VCaP (cell line): ENCODE results near the gene CRELD2.

ENCODE experiments used
- H3K27ac ChIP-seq: fragments of 450-650 bp; 2 replicates; pipeline ENCODE4 v1.5.1; 2017
- CTCF ChIP-seq: fragments of 450-650 bp; conservative IDR thresholded peaks from 2 replicates; pipeline ENCODE4 v1.5.1; 2017; ENCODE audit warnings: mild to moderate bottlenecking, moderate library complexity

Gene CRELD2

DNA sequence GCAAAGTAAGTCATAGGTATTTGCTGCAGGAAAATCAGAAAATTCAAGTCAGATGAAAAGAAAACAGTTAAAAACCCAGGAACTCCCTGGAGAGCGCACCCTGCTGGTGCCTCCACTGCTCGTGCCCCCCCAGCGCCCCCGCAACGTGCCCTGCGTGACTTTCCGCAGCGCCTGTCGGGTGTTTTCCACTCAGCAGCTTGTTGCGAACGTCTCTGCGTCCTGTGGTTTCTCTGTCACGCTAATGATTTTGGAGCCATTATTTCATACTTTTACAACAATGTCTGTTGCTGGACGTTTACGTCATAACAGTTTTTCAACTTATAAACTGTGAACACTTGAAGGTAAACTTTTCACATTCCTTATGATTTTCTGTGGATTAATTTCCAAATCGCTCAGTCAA is 5.0 kb downstream of the CRELD2 start:
- TF ChIP-seq CTCF = no peak
- no peak overlapping the region for H3K27ac ChIP-seq

- no peak overlapping the region for H3K27ac ChIP-seq
- no peak for TF ChIP-seq CTCF
These were observed 5.8 kb downstream of the CRELD2 start for GRCh38 chr22:49924113-49924833.

DNA sequence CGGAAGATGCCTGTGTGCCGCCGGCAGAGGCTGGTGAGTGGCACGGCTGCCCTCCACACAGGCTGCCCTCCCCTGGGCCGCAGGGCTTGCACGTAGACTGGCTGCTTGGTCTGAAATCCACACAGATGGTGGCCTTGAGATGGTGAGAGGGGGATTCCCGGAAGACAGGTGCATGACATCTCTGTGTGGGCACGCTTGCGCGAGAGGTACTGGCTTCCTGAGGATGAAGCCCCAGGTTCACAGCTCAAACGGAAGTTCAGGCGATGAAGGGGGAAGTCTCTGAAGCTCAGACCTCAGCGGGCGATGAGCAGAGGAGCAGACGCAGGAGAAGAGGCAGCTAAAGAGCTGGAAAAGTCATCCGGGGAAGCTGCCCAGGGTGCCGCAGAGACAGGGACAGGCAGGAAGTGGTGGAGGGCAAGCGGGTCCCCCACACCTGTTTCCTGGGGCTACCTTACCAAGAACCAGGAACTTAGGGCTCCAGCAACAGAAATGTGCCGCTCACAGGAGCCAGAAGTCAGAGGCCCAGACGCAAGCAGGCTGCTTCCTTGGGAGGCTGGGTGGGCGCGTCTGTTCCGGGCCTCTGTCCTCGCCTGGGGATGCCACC is 7.2 kb downstream of the CRELD2 start:
- TF ChIP-seq CTCF = no peak
- no peak overlapping the region for H3K27ac ChIP-seq

DNA sequence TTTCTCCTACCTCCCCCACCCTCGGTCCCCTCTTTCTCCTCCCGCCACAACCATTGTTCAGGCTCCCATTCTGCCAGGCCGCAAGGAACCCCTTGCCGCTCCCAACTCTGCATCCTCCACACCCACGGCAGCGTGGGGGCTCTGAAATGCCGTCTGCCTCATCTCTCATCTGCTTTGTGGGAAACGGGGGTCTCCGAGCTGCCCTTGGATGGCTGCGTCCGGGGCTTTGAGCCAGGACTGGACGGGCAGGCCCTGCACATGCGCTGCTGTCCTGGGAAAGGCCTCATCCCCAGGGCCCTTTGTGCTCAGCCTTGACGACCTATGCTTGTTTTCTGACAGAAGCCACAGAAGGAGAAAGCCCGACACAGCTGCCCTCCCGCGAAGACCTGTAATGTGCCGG is 8.5 kb downstream of the CRELD2 start:
- TF ChIP-seq CTCF = no peak
- H3K27ac ChIP-seq = no peak overlapping the region

GRCh38 chr22:49927483-49928184 is 9.2 kb downstream of the CRELD2 start:
- no peak overlapping the region for H3K27ac ChIP-seq
- TF ChIP-seq CTCF = no peak

DNA sequence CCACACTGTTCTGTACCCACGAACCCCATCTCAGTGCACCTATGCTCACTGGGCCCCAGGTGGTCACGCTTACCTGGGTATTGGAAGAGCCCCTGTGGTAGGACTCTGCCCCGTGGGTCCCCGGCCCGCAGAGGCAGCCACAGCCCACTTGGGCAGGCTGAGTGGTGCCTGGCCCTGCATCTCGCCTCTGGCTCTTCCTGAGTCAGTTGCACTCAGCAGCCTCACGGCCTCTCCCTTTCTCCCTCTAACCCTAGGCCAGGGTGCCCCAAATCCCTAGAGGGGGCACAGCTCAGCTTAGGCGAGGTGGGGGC is 9.7 kb downstream of the CRELD2 start:
- no peak overlapping the region for H3K27ac ChIP-seq
- no peak for TF ChIP-seq CTCF

DNA sequence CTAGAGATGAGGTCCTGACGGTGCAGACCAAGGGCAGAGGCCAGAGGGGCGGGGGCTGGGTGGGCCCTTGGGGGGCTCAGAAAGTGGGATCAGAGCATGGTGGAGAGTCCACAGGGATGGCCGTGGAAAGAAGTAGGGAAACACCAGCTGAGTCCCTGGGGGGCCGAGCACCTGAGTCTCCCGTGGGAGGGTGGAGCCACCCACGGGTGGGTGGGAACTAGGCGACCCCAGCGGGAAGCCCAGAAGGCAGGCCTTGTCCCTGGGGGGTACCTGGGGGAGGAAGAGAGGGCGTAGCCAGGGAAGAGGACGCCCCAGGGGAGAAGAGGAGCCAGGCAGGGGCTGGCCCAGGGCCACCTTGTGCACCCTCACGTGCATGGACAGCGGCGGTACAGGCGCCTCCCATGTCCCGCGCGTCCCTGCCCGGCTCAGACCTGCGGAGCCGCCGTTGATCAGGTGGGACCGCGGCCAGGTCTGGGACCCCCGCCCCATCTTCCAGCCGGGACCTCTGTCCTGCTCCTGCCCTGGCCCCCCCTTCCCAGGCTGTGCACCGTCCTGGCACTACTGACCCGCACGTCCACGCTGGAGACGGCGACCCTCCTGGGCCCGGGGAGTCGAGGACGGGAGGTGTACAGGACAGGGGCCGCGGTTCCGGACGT is 10.2 kb downstream of the CRELD2 start:
- no peak for TF ChIP-seq CTCF
- H3K27ac ChIP-seq = no peak overlapping the region; the same call in 1 of the 2 replicates
